Nucleus accumbens (tissue), 56 donors: ENCODE data around the gene FBXO46.
"Not testable (repeated sequence)": the region's sequence is repeated elsewhere in the genome, so short reads cannot be mapped to it uniquely, and the experiment has no call there.

Source experiments
- DNase-seq, 56 donors: peaks; one replicate each; lab custom pipeline; 2025; lab: John Stamatoyannopoulos, UW

The FBXO46 gene

GRCh38 chr19:45692187-45693105, 38.2 kb downstream of the FBXO46 start, which contains the start of gene QPCTL:
Gene QPCTL (plus strand): TSS chr19:45692666. CDS start chr19:45692704, 38 bp downstream.
- DNase-seq = peak; percentile 96 to 100 (median 99)

- peak; percentile 57 to 99 (median 95) for DNase-seq
These were observed 39.0 kb downstream of the FBXO46 start, which contains the start of gene SNRPD2 for GRCh38 chr19:45691516-45692186. Gene SNRPD2 (minus strand): TSS chr19:45691953. CDS start chr19:45691888, 65 bp downstream.

- DNase-seq = no peak
These were observed 43.1 kb downstream of the FBXO46 start for GRCh38 chr19:45687599-45687998.

GRCh38 chr19:45685045-45685444, 45.7 kb downstream of the FBXO46 start:
- DNase-seq = not testable (repeated sequence)

GRCh38 chr19:45682908-45683307, 47.8 kb downstream of the FBXO46 start:
- DNase-seq = no peak

GRCh38 chr19:45682117-45682516, 48.6 kb downstream of the FBXO46 start:
- peak in 2 of 56 donors; percentile 20 to 59 for DNase-seq

- DNase-seq = peak in 54 of 56 donors; percentile 24 to 90 (median 74)
These were observed 49.2 kb downstream of the FBXO46 start for GRCh38 chr19:45681391-45682015.

GRCh38 chr19:45677351-45678230, 53.1 kb downstream of the FBXO46 start:
- DNase-seq = peak in 51 of 56 donors; percentile 9 to 84 (median 47)

- peak in 13 of 56 donors; percentile 2 to 53 (median 20) for DNase-seq
These were observed 53.8 kb downstream of the FBXO46 start for GRCh38 chr19:45676851-45677263.

GRCh38 chr19:45674946-45675345, 55.8 kb downstream of the FBXO46 start:
- DNase-seq = no peak

GRCh38 chr19:45670670-45671453, 59.8 kb downstream of the FBXO46 start:
- DNase-seq = peak in 52 of 56 donors; percentile 5 to 93 (median 56)

GRCh38 chr19:45668342-45668871, 62.3 kb downstream of the FBXO46 start:
- DNase-seq = peak in 1 of 56 donors; percentile 2

- DNase-seq = peak in 29 of 56 donors; percentile 2 to 69 (median 28)
These were observed 62.9 kb downstream of the FBXO46 start, which contains the start of gene GIPR for GRCh38 chr19:45667620-45668341. Gene GIPR (plus strand): TSS chr19:45668221. CDS start chr19:45669521, 1,300 bp downstream.

- DNase-seq = no peak
These were observed 66.1 kb downstream of the FBXO46 start for GRCh38 chr19:45664575-45664974.

GRCh38 chr19:45663800-45664199, 66.9 kb downstream of the FBXO46 start:
- DNase-seq = no peak

GRCh38 chr19:45660636-45661035, 70.1 kb downstream of the FBXO46 start:
- no peak for DNase-seq
